Panc1 (cell line): Measurements from ENCODE around the gene FPR3. TPM values are rescaled to one million over a fixed set of nuclear protein-coding genes. Genes with fewer than 3 reads are reported as not detected.

Experiments used
- ATAC-seq: fragments of 200-7000 bp; cut with Tn5 transposase; 2 replicates; pipeline ENCODE4 v1.9.1; 2020; ENCODE audit warnings: mild to moderate bottlenecking, moderate library complexity
- BruUV-seq: library from RNA; stranded (reverse); fragments of 400-500 nt; replicated peaks from 2 replicates; lab custom pipeline; 2021; lab: Mats Ljungman, UMichigan
- CTCF ChIA-PET: fragments of 300-600 bp; sonication (Branson Sonifier 250); formaldehyde crosslinking; loops from one replicate; lab custom pipeline; 2022; ENCODE audit warnings: antibody characterized with exemption; lab: Charles Lee
- POLR2A ChIA-PET: fragments of 300-600 bp; sonication (Branson Sonifier 250); formaldehyde crosslinking; loops from one replicate; lab custom pipeline; 2022; ENCODE audit warnings: antibody characterized with exemption; lab: Charles Lee
- DNase-seq: peaks from one replicate; pipeline ENCODE4 v3.0.0-alpha.2; 2010; ENCODE audit warnings: low read depth, low spot score
- H3K27ac ChIP-seq: 2 replicates; pipeline ENCODE4 v1.5.1; 2011; ENCODE audit warnings: mild to moderate bottlenecking, low read length, inconsistent platforms
- H3K27me3 ChIP-seq: fragments of 200-500 bp; sonication (Bioruptor generic); 2 replicates; pipeline ENCODE4 v1.6.0; 2014; ENCODE audit warnings: low read length, inconsistent platforms; ENCODE audit not compliant: control insufficient read depth, insufficient read depth
- H3K36me3 ChIP-seq: fragments of 200-500 bp; sonication (Bioruptor generic); 2 replicates; pipeline ENCODE4 v1.5.1; 2014; ENCODE audit warnings: inconsistent platforms, mild to moderate bottlenecking, low read length, moderate library complexity; ENCODE audit not compliant: control insufficient read depth, insufficient read depth
- H3K4me1 ChIP-seq: 2 replicates; pipeline ENCODE4 v1.5.1; 2011; ENCODE audit warnings: inconsistent platforms, mild to moderate bottlenecking, low read length, moderate library complexity; ENCODE audit not compliant: control insufficient read depth, insufficient read depth
- H3K4me3 ChIP-seq, 2 experiments: 2 replicates each; pipeline ENCODE4 v1.5.1; 2011 to 2012; ENCODE audit warnings: low read depth in 2 of 2, low read length in 2 of 2, mild to moderate bottlenecking in 2 of 2, inconsistent platforms in 1 of 2, moderate library complexity in 1 of 2
- H3K9me3 ChIP-seq: fragments of 200-500 bp; sonication (Bioruptor generic); 2 replicates; pipeline ENCODE4 v1.5.1; 2014; ENCODE audit warnings: low read depth, mild to moderate bottlenecking, inconsistent platforms, low read length, moderate library complexity; ENCODE audit not compliant: control insufficient read depth, insufficient read depth
- POLR2AphosphoS5 ChIP-seq: IDR thresholded peaks from 2 replicates; pipeline ENCODE4 v1.6.1; 2012; ENCODE audit warnings: mild to moderate bottlenecking, low read depth, low read length, moderate library complexity
- SIN3A ChIP-seq: IDR thresholded peaks from 2 replicates; pipeline ENCODE4 v1.6.1; 2012; ENCODE audit warnings: low read depth, mild to moderate bottlenecking, low read length, moderate library complexity, borderline replicate concordance; ENCODE audit not compliant: insufficient read depth
- TCF7L2 ChIP-seq: IDR thresholded peaks from 2 replicates; pipeline ENCODE4 v1.6.1; 2011; ENCODE audit warnings: mild to moderate bottlenecking, low read depth, low read length, inconsistent platforms
- in situ Hi-C: cut with HindIII; loops from 2 replicates; pipeline ENCODE4 v1.10.0; 2016; ENCODE audit warnings: low sequenced_read_pairs, low pct_unique_long_range_greater_than_20kb
- intact Hi-C: fragments of 100-400 bp; cut with micrococcal nuclease; formaldehyde crosslinking; loops from one replicate; pipeline ENCODE4 v1.10.0; 2022; ENCODE audit not compliant: unreplicated experiment
- total RNA-seq: library from RNA; stranded (reverse); gene quantifications from one replicate; pipeline ENCODE4 v1.2.1, GENCODE V29; 2021; ENCODE audit not compliant: unreplicated experiment
- TF ChIP-seq, protein P1 (sequence below), 2 experiments: IDR thresholded peaks; 2 replicates each; pipeline ENCODE4 v1.6.1; 2011 to 2012; ENCODE audit warnings: low read depth in 2 of 2, control low read depth in 1 of 2, low read length in 1 of 2, mild to moderate bottlenecking in 1 of 2, moderate library complexity in 1 of 2; ENCODE audit not compliant: insufficient read depth in 1 of 2
- TF ChIP-seq, protein P2 (sequence below): fragments of 450-650 bp; IDR thresholded peaks from 2 replicates; pipeline ENCODE4 v1.5.1; 2017; ENCODE audit warnings: mild to moderate bottlenecking

The FPR3 gene
- total RNA-seq, 1 experiment from 2014 or later, result 0.08 TPM

DNA sequence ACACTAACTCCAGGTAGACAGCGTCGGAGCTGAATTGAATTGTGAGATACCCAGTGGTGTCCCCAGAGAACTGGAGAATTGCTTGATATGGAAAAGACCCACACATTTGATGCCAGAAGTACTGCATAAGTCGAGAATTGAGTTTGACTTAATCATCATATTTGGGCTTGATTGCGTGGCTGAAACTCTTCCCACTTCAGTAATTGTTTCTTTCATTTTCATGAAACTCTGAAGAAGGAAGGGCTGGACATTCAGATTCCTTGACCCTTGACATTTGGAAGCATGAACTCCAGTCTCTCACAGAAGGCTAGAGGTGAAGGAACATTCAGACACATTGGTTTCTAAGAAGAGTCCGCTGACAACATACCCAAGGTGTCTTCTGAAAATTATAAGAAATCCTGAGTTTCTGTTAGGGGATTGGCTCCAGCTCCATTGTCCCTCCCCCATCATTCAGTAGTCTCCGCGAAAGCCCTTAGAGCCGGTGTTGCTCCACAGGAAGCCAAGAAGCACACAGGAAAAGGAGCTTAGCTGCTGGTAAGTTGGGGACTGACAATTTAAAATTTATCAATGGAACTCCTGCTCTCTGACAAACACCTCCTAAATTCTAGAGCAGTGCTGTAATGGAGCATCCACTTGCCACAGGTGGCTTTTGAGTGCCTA, 34.1 kb upstream of the FPR3 start, which contains the start of gene FPR2:
TSS of gene FPR2 (plus strand) at position 484 of the 660 bp plus-strand sequence. CDS start 7,479 bp downstream, outside the sequence.
- Histone ChIP-seq H3K27ac (no peak within 1 kb of the TSS), H3K27me3 (no peaks in the 10 kb centered on the region; the same call in 1 of the 2 replicates), H3K36me3 (no peaks in the 10 kb centered on the region), H3K4me3 (no peak within 1 kb of the TSS), H3K4me1 (no peaks in the 10 kb centered on the region), H3K9me3 (no peaks in the 10 kb centered on the region)
- ChIA-PET POLR2A (no interaction called here), CTCF (no interaction called here)
- in situ Hi-C loops, result no loop called here
- TF ChIP-seq, protein P1, sequence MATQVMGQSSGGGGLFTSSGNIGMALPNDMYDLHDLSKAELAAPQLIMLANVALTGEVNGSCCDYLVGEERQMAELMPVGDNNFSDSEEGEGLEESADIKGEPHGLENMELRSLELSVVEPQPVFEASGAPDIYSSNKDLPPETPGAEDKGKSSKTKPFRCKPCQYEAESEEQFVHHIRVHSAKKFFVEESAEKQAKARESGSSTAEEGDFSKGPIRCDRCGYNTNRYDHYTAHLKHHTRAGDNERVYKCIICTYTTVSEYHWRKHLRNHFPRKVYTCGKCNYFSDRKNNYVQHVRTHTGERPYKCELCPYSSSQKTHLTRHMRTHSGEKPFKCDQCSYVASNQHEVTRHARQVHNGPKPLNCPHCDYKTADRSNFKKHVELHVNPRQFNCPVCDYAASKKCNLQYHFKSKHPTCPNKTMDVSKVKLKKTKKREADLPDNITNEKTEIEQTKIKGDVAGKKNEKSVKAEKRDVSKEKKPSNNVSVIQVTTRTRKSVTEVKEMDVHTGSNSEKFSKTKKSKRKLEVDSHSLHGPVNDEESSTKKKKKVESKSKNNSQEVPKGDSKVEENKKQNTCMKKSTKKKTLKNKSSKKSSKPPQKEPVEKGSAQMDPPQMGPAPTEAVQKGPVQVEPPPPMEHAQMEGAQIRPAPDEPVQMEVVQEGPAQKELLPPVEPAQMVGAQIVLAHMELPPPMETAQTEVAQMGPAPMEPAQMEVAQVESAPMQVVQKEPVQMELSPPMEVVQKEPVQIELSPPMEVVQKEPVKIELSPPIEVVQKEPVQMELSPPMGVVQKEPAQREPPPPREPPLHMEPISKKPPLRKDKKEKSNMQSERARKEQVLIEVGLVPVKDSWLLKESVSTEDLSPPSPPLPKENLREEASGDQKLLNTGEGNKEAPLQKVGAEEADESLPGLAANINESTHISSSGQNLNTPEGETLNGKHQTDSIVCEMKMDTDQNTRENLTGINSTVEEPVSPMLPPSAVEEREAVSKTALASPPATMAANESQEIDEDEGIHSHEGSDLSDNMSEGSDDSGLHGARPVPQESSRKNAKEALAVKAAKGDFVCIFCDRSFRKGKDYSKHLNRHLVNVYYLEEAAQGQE (IDR thresholded peaks at IDR 0.05; ENCODE audit: insufficient read depth in 1 of 2, low read depth in 2 of 2, low read length in 1 of 2), result no peak
- TF ChIP-seq, protein P2, sequence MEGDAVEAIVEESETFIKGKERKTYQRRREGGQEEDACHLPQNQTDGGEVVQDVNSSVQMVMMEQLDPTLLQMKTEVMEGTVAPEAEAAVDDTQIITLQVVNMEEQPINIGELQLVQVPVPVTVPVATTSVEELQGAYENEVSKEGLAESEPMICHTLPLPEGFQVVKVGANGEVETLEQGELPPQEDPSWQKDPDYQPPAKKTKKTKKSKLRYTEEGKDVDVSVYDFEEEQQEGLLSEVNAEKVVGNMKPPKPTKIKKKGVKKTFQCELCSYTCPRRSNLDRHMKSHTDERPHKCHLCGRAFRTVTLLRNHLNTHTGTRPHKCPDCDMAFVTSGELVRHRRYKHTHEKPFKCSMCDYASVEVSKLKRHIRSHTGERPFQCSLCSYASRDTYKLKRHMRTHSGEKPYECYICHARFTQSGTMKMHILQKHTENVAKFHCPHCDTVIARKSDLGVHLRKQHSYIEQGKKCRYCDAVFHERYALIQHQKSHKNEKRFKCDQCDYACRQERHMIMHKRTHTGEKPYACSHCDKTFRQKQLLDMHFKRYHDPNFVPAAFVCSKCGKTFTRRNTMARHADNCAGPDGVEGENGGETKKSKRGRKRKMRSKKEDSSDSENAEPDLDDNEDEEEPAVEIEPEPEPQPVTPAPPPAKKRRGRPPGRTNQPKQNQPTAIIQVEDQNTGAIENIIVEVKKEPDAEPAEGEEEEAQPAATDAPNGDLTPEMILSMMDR, result no peak
- no peak for TF ChIP-seq SIN3A
- TF ChIP-seq TCF7L2, result no peak
- TF ChIP-seq POLR2AphosphoS5, result no peak
- DNase-seq (no peak), ATAC-seq (no peak)
- intact Hi-C loops, result no loop called here
- BruUV-seq, result no TSS peak

DNA sequence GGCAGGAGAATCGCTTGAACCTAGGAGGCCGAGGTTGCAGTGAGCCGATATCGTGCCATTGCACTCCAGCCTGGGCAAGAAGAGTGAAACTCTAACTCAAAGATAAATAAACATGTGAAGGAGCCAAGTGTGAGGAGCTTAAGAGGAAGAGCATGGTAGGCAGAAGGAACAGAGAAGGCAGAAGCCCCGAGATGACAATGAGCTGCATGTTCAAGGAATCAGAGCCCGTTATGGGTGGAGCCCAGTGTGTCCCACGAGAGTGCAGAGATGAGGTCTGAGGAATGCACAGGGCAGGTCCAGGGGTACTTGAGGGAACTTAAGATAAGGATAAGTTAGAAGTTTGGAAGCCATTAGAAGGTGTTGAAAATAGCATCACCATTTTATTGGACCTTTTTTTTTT, 33.3 kb upstream of the FPR3 start:
- CTCF ChIA-PET, result no interaction called here
- in situ Hi-C loops (no loop called here), intact Hi-C loops (no loop called here)
- no peak for DNase-seq
- no TSS peak for BruUV-seq
- Histone ChIP-seq H3K4me1 (no peaks in the 10 kb centered on the region), H3K27me3 (no peaks in the 10 kb centered on the region; the same call in 1 of the 2 replicates), H3K36me3 (no peaks in the 10 kb centered on the region), H3K27ac (no peak overlapping the region), H3K9me3 (no peaks in the 10 kb centered on the region), H3K4me3 (no peak overlapping the region)
- no peak for ATAC-seq
- POLR2A ChIA-PET, result no interaction called here
- TF ChIP-seq SIN3A, result no peak
- TF ChIP-seq, protein P1 (IDR thresholded peaks at IDR 0.05; ENCODE audit: insufficient read depth in 1 of 2, low read depth in 2 of 2, low read length in 1 of 2), result no peak
- TF ChIP-seq TCF7L2, result no peak
- TF ChIP-seq, protein P2, result no peak
- TF ChIP-seq POLR2AphosphoS5, result no peak
